ENCODE data around the gene CCDC191.

Gene CCDC191, protein sequence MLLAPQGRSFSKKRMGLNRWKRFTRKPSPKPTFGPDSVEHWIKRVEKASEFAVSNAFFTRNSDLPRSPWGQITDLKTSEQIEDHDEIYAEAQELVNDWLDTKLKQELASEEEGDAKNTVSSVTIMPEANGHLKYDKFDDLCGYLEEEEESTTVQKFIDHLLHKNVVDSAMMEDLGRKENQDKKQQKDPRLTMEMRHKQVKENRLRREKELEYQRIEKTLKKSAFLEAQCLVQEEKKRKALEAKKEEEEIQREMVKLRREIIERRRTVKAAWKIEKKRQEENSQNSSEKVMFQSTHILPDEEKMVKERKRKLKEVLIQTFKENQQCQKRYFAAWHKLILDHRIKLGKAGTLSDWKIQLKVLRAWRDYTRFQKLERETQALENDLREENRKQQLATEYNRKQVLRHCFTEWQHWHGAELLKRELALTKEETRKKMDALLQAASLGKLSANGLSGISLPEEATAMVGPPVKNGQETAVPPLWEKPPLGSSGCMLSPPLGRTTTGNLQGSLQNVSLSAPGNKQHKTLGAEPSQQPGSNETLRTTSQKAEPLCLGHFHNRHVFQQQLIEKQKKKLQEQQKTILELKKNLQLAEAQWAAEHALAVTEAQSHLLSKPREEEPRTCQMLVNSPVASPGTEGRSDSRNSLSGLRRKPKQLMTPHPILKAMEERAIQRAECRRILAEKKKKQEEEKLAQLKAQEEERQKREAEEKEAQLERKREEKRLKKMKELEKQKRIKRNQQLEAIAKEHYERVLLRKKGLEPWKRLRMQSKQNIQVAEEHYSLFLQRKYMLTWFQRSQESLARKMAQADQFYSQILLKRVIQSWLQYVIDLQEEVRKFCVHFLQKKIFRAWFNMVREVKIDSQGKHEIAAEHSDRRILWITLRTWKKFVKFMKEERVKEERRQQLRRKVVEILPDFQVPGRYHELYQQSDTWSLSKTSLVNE

DNA sequence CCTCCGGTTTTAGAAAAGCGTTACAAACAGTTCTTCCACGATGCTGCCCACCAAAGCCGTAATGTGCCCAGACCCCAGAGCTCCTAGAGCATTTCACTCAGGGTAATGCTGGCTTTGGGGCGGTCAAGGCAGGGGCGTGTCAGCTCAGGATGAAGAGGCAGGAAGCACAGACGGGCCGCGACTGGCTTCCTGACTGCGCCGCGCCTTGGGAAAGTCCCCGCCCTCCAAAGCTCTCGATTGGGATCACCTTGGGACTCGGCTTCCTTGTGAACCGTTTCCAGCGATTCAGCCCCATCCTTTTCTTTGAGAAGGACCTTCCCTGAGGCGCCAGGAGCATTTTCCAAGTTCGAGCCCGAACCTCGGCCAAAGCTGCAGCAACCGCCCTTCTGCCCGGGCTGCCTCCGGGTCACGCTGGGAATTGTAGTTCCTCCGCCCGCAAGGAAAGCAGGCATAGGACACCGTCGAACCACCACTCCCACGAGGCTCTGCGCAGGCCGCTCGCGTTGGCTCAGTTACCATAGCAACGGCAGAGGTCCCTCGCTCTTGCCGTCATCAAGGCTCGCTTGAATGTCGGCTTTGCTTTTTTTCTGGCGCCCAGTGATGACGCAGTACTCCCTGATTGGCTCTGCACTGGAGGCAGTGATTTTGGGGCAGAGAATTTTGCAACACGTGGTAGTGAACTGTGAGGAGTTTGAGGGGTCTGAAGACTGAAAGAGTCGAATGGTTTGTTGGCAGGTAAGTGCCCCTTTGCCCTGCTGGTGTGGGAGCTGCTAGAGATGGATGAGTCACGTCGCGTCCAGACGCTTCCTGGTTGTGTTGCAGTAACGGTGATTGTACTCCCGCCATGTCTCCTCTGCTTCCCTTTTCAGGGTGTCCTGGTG is at the start of gene CCDC191, which contains the start of gene QTRT2:
Gene CCDC191 (minus strand): TSS at position 397 of the 881 bp plus-strand sequence. CDS start 60 bp downstream, at position 337.
Gene QTRT2 (plus strand): TSS at position 608 of the 881 bp plus-strand sequence. CDS start 8,521 bp downstream, outside the sequence.
- TF ChIP-seq, protein P1, sequence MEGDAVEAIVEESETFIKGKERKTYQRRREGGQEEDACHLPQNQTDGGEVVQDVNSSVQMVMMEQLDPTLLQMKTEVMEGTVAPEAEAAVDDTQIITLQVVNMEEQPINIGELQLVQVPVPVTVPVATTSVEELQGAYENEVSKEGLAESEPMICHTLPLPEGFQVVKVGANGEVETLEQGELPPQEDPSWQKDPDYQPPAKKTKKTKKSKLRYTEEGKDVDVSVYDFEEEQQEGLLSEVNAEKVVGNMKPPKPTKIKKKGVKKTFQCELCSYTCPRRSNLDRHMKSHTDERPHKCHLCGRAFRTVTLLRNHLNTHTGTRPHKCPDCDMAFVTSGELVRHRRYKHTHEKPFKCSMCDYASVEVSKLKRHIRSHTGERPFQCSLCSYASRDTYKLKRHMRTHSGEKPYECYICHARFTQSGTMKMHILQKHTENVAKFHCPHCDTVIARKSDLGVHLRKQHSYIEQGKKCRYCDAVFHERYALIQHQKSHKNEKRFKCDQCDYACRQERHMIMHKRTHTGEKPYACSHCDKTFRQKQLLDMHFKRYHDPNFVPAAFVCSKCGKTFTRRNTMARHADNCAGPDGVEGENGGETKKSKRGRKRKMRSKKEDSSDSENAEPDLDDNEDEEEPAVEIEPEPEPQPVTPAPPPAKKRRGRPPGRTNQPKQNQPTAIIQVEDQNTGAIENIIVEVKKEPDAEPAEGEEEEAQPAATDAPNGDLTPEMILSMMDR (IDR thresholded peaks at IDR 0.05; ENCODE audit: control insufficient read depth, extremely low read depth, insufficient read depth): no peak
- peak; percentile 98 for DNase-seq (ENCODE audit: low read depth)
- peak within 1 kb of the TSS; percentile 94 for H3K4me3 ChIP-seq (ENCODE audit: low read depth, low read length)

DNA sequence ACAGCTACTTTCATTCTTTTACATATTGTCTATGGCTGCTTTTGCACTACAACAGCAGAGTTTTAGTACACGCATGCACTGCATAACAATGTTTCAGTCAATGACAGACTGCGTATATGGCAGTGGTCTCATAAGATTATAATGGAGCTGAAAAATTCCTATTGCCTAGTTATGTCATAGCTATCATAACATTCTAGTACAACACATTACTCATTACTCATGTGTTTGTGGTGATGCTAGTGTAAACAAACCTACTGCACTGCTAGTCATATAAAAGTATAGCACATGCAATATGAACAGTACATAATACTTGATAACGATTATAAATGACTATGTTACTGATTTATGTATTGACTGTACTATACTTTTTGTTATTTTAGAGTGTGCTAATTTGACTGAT is 48.1 kb upstream of the CCDC191 start:
- TF ChIP-seq, protein P1 (IDR thresholded peaks at IDR 0.05; ENCODE audit: control insufficient read depth, extremely low read depth, insufficient read depth): no peak
- DNase-seq (ENCODE audit: low read depth): peak; percentile 40

DNA sequence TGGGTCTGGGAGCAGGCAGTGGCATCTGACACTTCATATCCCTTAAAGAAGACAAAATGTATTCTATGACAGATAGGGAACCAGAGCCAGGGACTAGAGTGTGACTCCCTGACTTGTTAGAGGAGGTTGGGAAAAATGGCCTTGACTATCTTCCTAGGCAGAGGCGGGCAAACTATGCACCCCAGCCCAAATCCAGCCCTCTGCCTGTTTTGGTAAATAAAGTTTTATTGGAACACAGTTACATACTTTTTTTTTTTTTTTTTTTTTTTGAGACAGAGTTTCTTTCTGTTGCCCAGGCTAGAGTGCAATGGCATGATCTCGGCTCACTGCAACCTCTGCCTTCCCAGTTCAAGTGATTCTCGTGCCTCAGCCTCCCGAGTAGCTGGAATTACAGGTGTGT is 47.5 kb upstream of the CCDC191 start:
- H3K4me3 ChIP-seq (ENCODE audit: low read depth, low read length): no peak overlapping the region
- DNase-seq (ENCODE audit: low read depth): no peak
- TF ChIP-seq, protein P1 (IDR thresholded peaks at IDR 0.05; ENCODE audit: control insufficient read depth, extremely low read depth, insufficient read depth): no peak

More for the DNA sequence above, 48.1 kb upstream of the CCDC191 start:
- H3K4me3 ChIP-seq (ENCODE audit: low read depth, low read length): no peak overlapping the region

DNA sequence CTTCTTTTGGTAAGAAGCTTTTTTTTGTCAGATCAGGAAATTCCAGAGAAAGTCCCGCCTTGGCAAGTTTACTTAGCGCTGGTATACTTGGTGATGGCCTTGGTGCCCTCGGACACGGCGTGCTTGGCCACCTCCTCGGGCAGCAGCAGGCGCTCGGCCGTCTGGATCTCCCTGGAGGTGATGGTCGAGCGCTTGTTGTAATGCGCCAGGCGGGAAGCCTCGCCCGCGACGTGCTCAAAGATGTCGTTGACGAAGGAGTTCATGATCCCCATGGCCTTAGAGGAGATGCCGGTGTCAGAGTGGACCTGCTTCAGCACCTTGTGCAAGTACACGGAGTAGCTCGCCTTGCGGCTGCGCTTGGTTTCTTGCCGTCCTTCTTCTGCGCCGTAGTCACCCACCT is 46.9 kb upstream of the CCDC191 start:
- H3K4me3 ChIP-seq (ENCODE audit: low read depth, low read length): no peak overlapping the region
- TF ChIP-seq, protein P1 (IDR thresholded peaks at IDR 0.05; ENCODE audit: control insufficient read depth, extremely low read depth, insufficient read depth): no peak
- DNase-seq (ENCODE audit: low read depth): no peak

DNA sequence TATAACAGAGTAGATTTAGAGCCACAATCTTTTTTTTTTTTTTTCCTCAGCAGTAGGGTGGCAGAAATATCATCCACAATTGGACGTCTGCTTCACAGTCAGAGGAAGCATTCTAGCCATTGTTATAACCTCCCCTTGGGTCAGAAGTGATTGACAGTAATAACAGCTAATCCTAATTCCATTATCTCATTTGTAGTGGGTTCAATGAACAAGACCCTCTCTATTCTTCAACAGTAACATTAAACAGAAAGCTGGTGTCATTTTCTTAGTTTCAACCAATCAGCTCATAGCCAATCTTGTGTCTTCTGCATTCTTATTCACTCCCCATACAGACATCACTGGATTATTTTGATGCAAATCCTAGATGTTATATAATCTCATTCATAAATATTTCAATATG is 44.8 kb upstream of the CCDC191 start:
- TF ChIP-seq, protein P1 (IDR thresholded peaks at IDR 0.05; ENCODE audit: control insufficient read depth, extremely low read depth, insufficient read depth): no peak
- no peak overlapping the region for H3K4me3 ChIP-seq (ENCODE audit: low read depth, low read length)
- no peak for DNase-seq (ENCODE audit: low read depth)

DNA sequence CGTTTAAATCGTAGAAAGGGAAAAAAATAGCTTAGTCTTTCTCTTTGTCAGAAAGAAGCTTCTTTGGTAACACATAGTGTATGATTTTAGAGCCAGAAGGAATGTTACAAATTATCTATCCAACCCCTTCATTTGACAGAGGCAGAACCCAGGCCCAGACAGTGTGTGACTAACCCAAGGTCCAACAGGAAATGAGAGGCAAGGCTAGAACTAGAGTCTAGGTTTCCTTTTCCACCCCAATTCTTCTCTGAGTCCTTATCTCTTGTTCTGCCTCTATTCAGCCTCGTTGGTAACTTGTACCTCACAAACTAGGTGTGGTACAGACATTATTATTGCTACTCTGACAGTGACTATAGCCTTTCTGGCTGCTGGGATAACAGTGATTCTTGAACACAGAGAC is 39.5 kb upstream of the CCDC191 start:
- DNase-seq (ENCODE audit: low read depth): no peak
- no peak overlapping the region for H3K4me3 ChIP-seq (ENCODE audit: low read depth, low read length)
- TF ChIP-seq, protein P1 (IDR thresholded peaks at IDR 0.05; ENCODE audit: control insufficient read depth, extremely low read depth, insufficient read depth): no peak

All from LNCaP clone FGC (cell line).